KMS-11 (cell line): ENCODE data around the gene TCN1.
A peak's percentile ranks its signal among the peaks of the same experiment; 100 is the strongest.

Experiments
- H2AFZ ChIP-seq: fragments of 200-600 bp; sonication (generic); 2 replicates; pipeline ENCODE4 v1.6.1; 2016; ENCODE audit warnings: antibody characterized with exemption, mixed run types, low read depth
- H3K27ac ChIP-seq: fragments of 200-600 bp; sonication (generic); 2 replicates; pipeline ENCODE4 v1.6.1; 2016; ENCODE audit warnings: mild to moderate bottlenecking, mixed run types
- H3K27me3 ChIP-seq: fragments of 200-600 bp; sonication (generic); 2 replicates; pipeline ENCODE4 v1.6.1; 2017; ENCODE audit warnings: mild to moderate bottlenecking, low read depth, mixed run types, moderate library complexity; ENCODE audit not compliant: insufficient read depth
- H3K36me3 ChIP-seq: fragments of 200-600 bp; sonication (generic); 2 replicates; pipeline ENCODE4 v1.6.1; 2017; ENCODE audit warnings: mild to moderate bottlenecking, mixed run types; ENCODE audit not compliant: insufficient read depth
- H3K4me1 ChIP-seq: fragments of 200-600 bp; sonication (generic); 2 replicates; pipeline ENCODE4 v1.6.1; 2016; ENCODE audit warnings: mild to moderate bottlenecking, low read depth, mixed run types; ENCODE audit not compliant: poor library complexity, severe bottlenecking
- H3K4me2 ChIP-seq: fragments of 200-600 bp; sonication (generic); 2 replicates; pipeline ENCODE4 v1.7.0; 2016; ENCODE audit warnings: mild to moderate bottlenecking, mixed run types
- H3K4me3 ChIP-seq: fragments of 200-600 bp; sonication (generic); IDR thresholded peaks from 2 replicates; pipeline ENCODE4 v1.6.1; 2017; ENCODE audit warnings: low read depth, low read length, mixed read lengths; ENCODE audit not compliant: insufficient read depth
- H3K79me2 ChIP-seq: fragments of 200-600 bp; sonication (generic); 2 replicates; pipeline ENCODE4 v1.6.1; 2016; ENCODE audit warnings: low read depth, mixed run types; ENCODE audit not compliant: insufficient read depth
- H3K9ac ChIP-seq: fragments of 200-600 bp; sonication (generic); 2 replicates; pipeline ENCODE4 v1.6.1; 2016; ENCODE audit warnings: mild to moderate bottlenecking, mixed run types
- H4K20me1 ChIP-seq: fragments of 200-600 bp; sonication (generic); 2 replicates; pipeline ENCODE4 v1.6.1; 2016; ENCODE audit warnings: mild to moderate bottlenecking, mixed run types; ENCODE audit not compliant: insufficient read depth
- CTCF ChIP-seq: fragments of 200-600 bp; sonication (generic); conservative IDR thresholded peaks from 2 replicates; pipeline ENCODE4 v1.6.1; 2017; ENCODE audit warnings: low read depth, mild to moderate bottlenecking, antibody characterized with exemption, low read length, moderate library complexity, mixed read lengths

Gene TCN1

GRCh38 chr11:59812220-59812619 lies 54.1 kb downstream of the TCN1 start:
- no peak overlapping the region for H3K9ac ChIP-seq
- H3K27ac ChIP-seq: no peak overlapping the region
- H3K79me2 ChIP-seq: peaks cover 19% of the 10 kb centered on the region
- no peak overlapping the region for H3K4me2 ChIP-seq
- no peak overlapping the region for H3K4me3 ChIP-seq
- no peak overlapping the region for H2AFZ ChIP-seq
- no peak for TF ChIP-seq CTCF
- peaks cover 29% of the 10 kb centered on the region for H3K4me1 ChIP-seq
- no peaks in the 10 kb centered on the region for H4K20me1 ChIP-seq
- H3K36me3 ChIP-seq: no peaks in the 10 kb centered on the region; the same call in 1 of the 2 replicates
- H3K27me3 ChIP-seq: no peaks in the 10 kb centered on the region

- H3K36me3 ChIP-seq: peaks cover 6% of the 10 kb centered on the region; the same call in 1 of the 2 replicates
- no peaks in the 10 kb centered on the region for H4K20me1 ChIP-seq
- peak overlapping the region; percentile 61 for H3K4me2 ChIP-seq
- no peak for TF ChIP-seq CTCF
- peaks cover 21% of the 10 kb centered on the region for H3K4me1 ChIP-seq
- H3K27me3 ChIP-seq: no peaks in the 10 kb centered on the region
- H3K27ac ChIP-seq: peak overlapping the region; percentile 90; the same call in 1 of the 2 replicates
- peaks cover 19% of the 10 kb centered on the region for H3K79me2 ChIP-seq
- no peak overlapping the region for H3K4me3 ChIP-seq
- H2AFZ ChIP-seq: peak overlapping the region; percentile 100
- H3K9ac ChIP-seq: peak overlapping the region; percentile 93; the same call in 1 of the 2 replicates
These were observed 55.4 kb downstream of the TCN1 start for GRCh38 chr11:59810911-59811259.

GRCh38 chr11:59810189-59810910 lies 55.9 kb downstream of the TCN1 start, which contains the start of gene MRPL16:
Gene MRPL16, minus strand, starts transcription at chr11:59810778. Its CDS starts 120 bp downstream, at chr11:59810658.
- H3K4me1 ChIP-seq: peaks cover 21% of the 10 kb centered on the region
- H4K20me1 ChIP-seq: no peaks in the 10 kb centered on the region
- H3K4me3 ChIP-seq: no peak within 1 kb of the TSS
- H3K36me3 ChIP-seq: peaks cover 6% of the 10 kb centered on the region; the same call in 1 of the 2 replicates
- H3K79me2 ChIP-seq: peaks cover 19% of the 10 kb centered on the region
- peak within 1 kb of the TSS; percentile 93 for H3K9ac ChIP-seq
- no peak for TF ChIP-seq CTCF
- peak within 1 kb of the TSS; percentile 74 for H3K4me2 ChIP-seq
- no peaks in the 10 kb centered on the region for H3K27me3 ChIP-seq
- H2AFZ ChIP-seq: peak within 1 kb of the TSS; percentile 100
- peak within 1 kb of the TSS; percentile 90 for H3K27ac ChIP-seq

GRCh38 chr11:59807047-59807610 lies 59.2 kb downstream of the TCN1 start:
- no peaks in the 10 kb centered on the region for H4K20me1 ChIP-seq
- no peak for TF ChIP-seq CTCF
- H3K9ac ChIP-seq: no peak overlapping the region
- no peak overlapping the region for H3K4me2 ChIP-seq
- H3K4me1 ChIP-seq: peaks cover 25% of the 10 kb centered on the region
- peaks cover 6% of the 10 kb centered on the region; the same call in 1 of the 2 replicates for H3K36me3 ChIP-seq
- no peaks in the 10 kb centered on the region for H3K27me3 ChIP-seq
- H3K27ac ChIP-seq: no peak overlapping the region
- peaks cover 19% of the 10 kb centered on the region for H3K79me2 ChIP-seq
- no peak overlapping the region for H2AFZ ChIP-seq
- H3K4me3 ChIP-seq: no peak overlapping the region
